Left hindlimb (tissue), 1 donor: ENCODE measurements around the gene AADACL3.

ENCODE experiments used
- DNase-seq: peaks from one replicate; pipeline ENCODE4 v3.0.0-alpha.2; 2018

AADACL3 gene

GRCh38 chr1:12769976-12770505 is 54.1 kb downstream of the AADACL3 start:
- no peak for DNase-seq

- no peak for DNase-seq
These were observed 54.7 kb downstream of the AADACL3 start for GRCh38 chr1:12770620-12771019.

GRCh38 chr1:12771186-12771585 is 55.3 kb downstream of the AADACL3 start:
- no peak for DNase-seq

DNA sequence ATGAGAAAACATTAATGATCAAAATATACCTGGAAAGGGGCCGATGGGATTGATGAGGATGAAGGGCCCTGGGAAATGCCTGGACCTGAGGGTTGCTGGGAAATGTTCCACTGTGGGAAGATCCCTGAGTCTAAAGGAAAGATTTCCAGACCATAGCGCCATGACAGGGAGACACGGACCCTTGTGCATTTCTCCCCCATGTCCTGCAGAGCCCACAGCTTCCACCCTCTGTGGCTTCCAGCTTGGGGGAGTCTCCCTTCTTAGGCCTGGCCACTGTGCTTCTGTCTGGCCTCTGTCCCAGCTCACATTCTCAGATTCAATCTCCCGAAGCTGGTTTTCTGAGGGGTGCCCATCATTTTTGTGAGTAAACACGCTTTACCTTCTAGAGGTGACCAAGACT is 56.6 kb downstream of the AADACL3 start:
- DNase-seq: no peak

GRCh38 chr1:12773438-12773837 is 57.5 kb downstream of the AADACL3 start, which contains the start of gene PRAMEF12:
TSS of gene PRAMEF12 (plus strand) at chr1:12773738. CDS start at chr1:12774868, 1,130 bp downstream.
- no peak for DNase-seq

DNA sequence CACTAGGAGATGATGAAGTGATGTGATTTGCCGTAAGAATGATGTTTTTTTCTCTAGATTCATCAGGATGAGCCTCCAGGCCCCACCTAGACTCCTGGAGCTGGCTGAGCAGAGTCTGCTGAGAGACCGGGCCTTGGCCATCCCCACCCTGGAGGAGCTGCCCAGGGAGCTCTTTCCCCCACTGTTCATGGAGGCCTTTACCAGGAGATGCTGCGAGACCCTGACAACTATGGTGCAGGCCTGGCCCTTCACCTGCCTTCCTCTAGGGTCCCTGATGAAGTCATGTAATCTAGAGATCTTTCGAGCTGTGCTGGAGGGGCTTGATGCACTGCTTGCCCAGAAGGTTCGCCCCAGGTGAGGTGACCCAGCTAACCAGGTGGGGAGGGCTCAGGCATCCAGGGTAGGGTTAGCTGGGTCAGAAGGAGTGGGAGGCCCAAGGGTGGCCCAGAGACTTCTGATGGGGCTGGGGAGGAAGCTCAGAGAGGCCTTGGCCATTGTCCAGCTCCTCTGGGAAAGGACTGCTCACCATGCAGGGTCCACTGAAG is 59.0 kb downstream of the AADACL3 start:
- DNase-seq: no peak

- DNase-seq: no peak
These were observed 59.5 kb downstream of the AADACL3 start for GRCh38 chr1:12775443-12775842.

DNA sequence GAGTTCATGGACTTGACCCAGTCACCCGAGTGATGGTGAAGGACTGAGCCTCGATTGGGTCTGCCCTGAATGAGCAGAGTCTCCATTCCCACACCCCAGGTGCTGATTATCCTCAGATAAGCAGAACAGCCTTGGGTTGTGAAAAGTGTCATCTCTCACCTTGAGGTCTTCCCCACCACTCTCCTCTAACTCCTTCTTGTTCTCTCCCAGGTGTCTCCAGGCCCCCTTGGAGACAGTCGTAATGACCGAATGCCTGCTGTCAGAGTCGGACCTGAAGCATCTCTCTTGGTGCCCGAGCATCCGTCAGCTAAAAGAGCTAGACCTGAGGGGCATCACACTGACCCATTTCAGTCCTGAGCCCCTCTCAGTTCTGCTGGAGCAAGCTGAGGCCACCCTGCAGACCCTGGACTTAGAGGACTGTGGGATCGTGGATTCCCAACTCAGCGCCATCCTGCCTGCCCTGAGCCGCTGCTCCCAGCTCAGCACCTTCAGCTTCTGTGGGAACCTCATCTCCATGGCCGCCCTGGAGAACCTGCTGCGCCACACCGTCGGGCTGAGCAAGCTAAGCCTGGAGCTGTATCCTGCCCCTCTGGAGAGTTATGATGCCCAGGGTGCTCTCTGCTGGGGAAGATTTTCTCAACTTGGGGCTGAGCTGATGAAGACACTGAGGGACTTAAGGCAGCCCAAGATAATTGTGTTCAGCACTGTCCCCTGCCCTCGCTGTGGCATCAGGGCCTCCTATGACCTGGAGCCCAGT is 61.1 kb downstream of the AADACL3 start:
- DNase-seq: no peak
